ENCODE measurements around the gene PMEPA1.

GRCh38 chr20:57672953-57673575 is 36.8 kb downstream of the PMEPA1 start:
- TF ChIP-seq POLR2AphosphoS5 (IDR thresholded peaks at IDR 0.05; ENCODE audit: borderline replicate concordance, low read depth, low read length) (no peak), EZH2 (IDR thresholded peaks at IDR 0.05) (no peak)
